HepG2 (cell line): Measurements from ENCODE around the gene BBOX1. TPM values are rescaled to one million over a fixed set of nuclear protein-coding genes. Genes with fewer than 3 reads are reported as not detected.

Experiments
- ATAC-seq: fragments of 200-7000 bp; cut with Tn5 transposase; 3 replicates; pipeline ENCODE4 v1.9.1; 2020; ENCODE audit warnings: mild to moderate bottlenecking, moderate library complexity
- BruUV-seq: library from RNA; stranded (reverse); fragments of 400-500 nt; replicated peaks from 2 replicates; lab custom pipeline; 2021; lab: Mats Ljungman, UMichigan
- CTCF ChIA-PET: fragments of 300-600 bp; formaldehyde crosslinking; extraction: SDS; loops from one replicate; lab custom pipeline; 2021; ENCODE audit warnings: low total read pairs, inconsistent platforms, low intra/inter-chr PET ratio; lab: Yijun Ruan, JAX
- POLR2A ChIA-PET: fragments of 350-600 bp; sonication (Branson Sonifier 250); formaldehyde crosslinking; loops from one replicate; lab custom pipeline; 2020; ENCODE audit warnings: antibody characterized with exemption, inconsistent platforms; lab: Yijun Ruan, JAX
- DNase-seq: peaks from one replicate; pipeline ENCODE4 v3.0.0-alpha.2; 2015; ENCODE audit warnings: low spot score
- FAIRE-seq: peaks from 3 replicates; lab custom pipeline; 2011; peaks lifted over from hg19 to GRCh38; lab: Jason Lieb, UNC
- H2AFZ ChIP-seq: one replicate; pipeline ENCODE4 v1.6.1; 2011; ENCODE audit warnings: low read length, inconsistent platforms
- H3K27ac ChIP-seq: fragments of 300-600 bp; 3 replicates; pipeline ENCODE4 v1.8.0; 2011; ENCODE audit warnings: mixed run types, mild to moderate bottlenecking, mixed read lengths, low read length, inconsistent platforms; ENCODE audit not compliant: insufficient read depth; ENCODE audit errors: extremely low read length
- H3K27me3 ChIP-seq, 2 experiments: fragments of 200-600 bp in 1 of 2; 2 replicates in 1 of 2; 3 replicates in 1 of 2; pipeline versions ENCODE4 v1.6.0 to v1.8.0; 2011; ENCODE audit warnings: low read length in 2 of 2, mild to moderate bottlenecking in 2 of 2, moderate library complexity in 2 of 2, inconsistent platforms in 1 of 2; ENCODE audit not compliant: insufficient read depth in 2 of 2, control insufficient read depth in 1 of 2
- H3K36me3 ChIP-seq, 2 experiments: fragments of 200-600 bp in 1 of 2; replicated peaks in 1 of 2; 2 replicates in 1 of 2; 3 replicates in 1 of 2; pipeline versions ENCODE4 v1.5.1 to v1.8.0; 2011; ENCODE audit warnings: low read length in 2 of 2, inconsistent platforms in 1 of 2; ENCODE audit not compliant: insufficient read depth in 2 of 2, control insufficient read depth in 1 of 2
- H3K4me1 ChIP-seq: 2 replicates; pipeline ENCODE4 v1.5.1; 2012; ENCODE audit warnings: low read length, inconsistent platforms; ENCODE audit not compliant: insufficient read depth
- H3K4me2 ChIP-seq: 2 replicates; pipeline ENCODE4 v1.6.0; 2011; ENCODE audit warnings: low read depth, low read length, inconsistent platforms
- H3K4me3 ChIP-seq, 3 experiments: fragments of 200-600 bp in 1 of 3; sonication (generic), shearing (Covaris generic) in 1 of 3; replicated peaks in 1 of 3; 2 replicates each; pipeline ENCODE4 v1.5.1; 2011 to 2016; ENCODE audit warnings: low read length in 3 of 3, inconsistent platforms in 2 of 3, low read depth in 2 of 3, mild to moderate bottlenecking in 2 of 3, control low read depth in 1 of 3, mixed read lengths in 1 of 3; ENCODE audit not compliant: insufficient read depth in 1 of 3
- H3K79me2 ChIP-seq: one replicate; pipeline ENCODE4 v1.6.1; 2011; ENCODE audit warnings: low read length, inconsistent platforms; ENCODE audit not compliant: insufficient read depth
- H3K9ac ChIP-seq: 2 replicates; pipeline ENCODE4 v1.6.0; 2011; ENCODE audit warnings: mild to moderate bottlenecking, low read depth, low read length, inconsistent platforms; ENCODE audit not compliant: insufficient read depth
- H3K9me3 ChIP-seq: 2 replicates; pipeline ENCODE4 v1.5.1; 2012; ENCODE audit warnings: mild to moderate bottlenecking, low read length
- H4K20me1 ChIP-seq: 2 replicates; pipeline ENCODE4 v1.6.0; 2011; ENCODE audit warnings: inconsistent platforms, mild to moderate bottlenecking, low read length, moderate library complexity; ENCODE audit not compliant: insufficient read depth
- KDM3A ChIP-seq: IDR thresholded peaks from 2 replicates; pipeline ENCODE4 v1.6.1; 2018; ENCODE audit warnings: low read depth, missing compliant biosample characterization
- NFKB2 ChIP-seq: sonication (generic); formaldehyde crosslinking; IDR thresholded peaks from 2 replicates; pipeline ENCODE4 v1.4.0; 2020; ENCODE audit warnings: missing genetic modification reagents, borderline replicate concordance
- NR3C1 ChIP-seq: sonication (generic); formaldehyde crosslinking; IDR thresholded peaks from 2 replicates; pipeline ENCODE4 v1.4.0; 2020; ENCODE audit warnings: missing genetic modification reagents
- ZBTB21 ChIP-seq: sonication (generic); formaldehyde crosslinking; IDR thresholded peaks from 2 replicates; pipeline ENCODE4 v1.4.0; 2020; ENCODE audit warnings: missing genetic modification reagents
- ZBTB7A ChIP-seq: sonication (generic); formaldehyde crosslinking; IDR thresholded peaks from 2 replicates; pipeline ENCODE4 v1.8.0; 2022; ENCODE audit warnings: mild to moderate bottlenecking, missing genetic modification reagents
- ZNF12 ChIP-seq: sonication (generic); formaldehyde crosslinking; IDR thresholded peaks from 2 replicates; pipeline ENCODE4 v1.5.0; 2020; ENCODE audit warnings: missing genetic modification reagents
- ZNF530 ChIP-seq: sonication (generic); formaldehyde crosslinking; IDR thresholded peaks from 2 replicates; pipeline ENCODE4 v1.5.0; 2020; ENCODE audit warnings: low read depth, mild to moderate bottlenecking, missing genetic modification reagents
- WGBS: methylation state at CpG from one replicate; pipeline ENCODE4 v1.1.6; 2017; ENCODE audit warnings: low lambda C conversion rate; 5-methylcytosine and 5-hydroxymethylcytosine counted together
- in situ Hi-C: cut with HindIII; loops from 2 replicates; pipeline ENCODE4 v1.10.0; 2017; ENCODE audit warnings: low pct_unique_long_range_greater_than_20kb; ENCODE audit not compliant: extremely low pct_ligation_motif_present
- intact Hi-C: fragments of 100-400 bp; cut with micrococcal nuclease; formaldehyde crosslinking; loops from one replicate; pipeline ENCODE4 v1.10.0; 2022; ENCODE audit not compliant: unreplicated experiment
- polyA plus RNA-seq, 8 experiments: library from polyadenylated mRNA; depleted of rRNA in 3 of 8; stranded (reverse) in 7 of 8; unstranded in 1 of 8; fragments of >200 nt; fragmentation: Illumina TruSeq in 4 of 8; extraction: Trizol in 4 of 8; gene quantifications; 2 replicates each; pipeline versions ENCODE4 v1.2.1 to v1.2.3, GENCODE V29; 2011 to 2016; ENCODE audit warnings: low read depth in 4 of 8, missing spikeins in 1 of 8, mixed read lengths in 1 of 8; ENCODE audit not compliant: insufficient read depth in 1 of 8
- total RNA-seq, 5 experiments: library from RNA; depleted of rRNA; stranded (reverse); fragments of >200 nt; fragmentation: Illumina TruSeq; extraction: Trizol; gene quantifications; 2 replicates each; pipeline ENCODE4 v1.2.3, GENCODE V29; 2016; ENCODE audit warnings: low read depth in 1 of 5
- TF ChIP-seq, protein P1 (sequence below), 2 experiments: fragments of 450-650 bp in 1 of 2; sonication (generic) in 1 of 2; formaldehyde crosslinking in 1 of 2; IDR thresholded peaks; 2 replicates each; pipeline versions ENCODE4 v1.6.1 to v1.8.0; 2016 to 2022; ENCODE audit warnings: antibody characterized with exemption in 1 of 2, mild to moderate bottlenecking in 1 of 2, missing genetic modification reagents in 1 of 2
- TF ChIP-seq, protein P2 (sequence below): sonication (generic); formaldehyde crosslinking; IDR thresholded peaks from 2 replicates; pipeline ENCODE4 v1.4.0; 2020; ENCODE audit warnings: missing genetic modification reagents, mild to moderate bottlenecking, borderline replicate concordance

Gene BBOX1
- total and polyA plus RNA-seq, 2 of the 13 experiments (the other 11 are each of a cell fraction or from before 2014, with no cell fraction given) = not detected

- no peak overlapping the region for H3K4me3 ChIP-seq
- TF ChIP-seq ZNF530 (CRISPR knock-in tag) (no peak), ZBTB7A (CRISPR knock-in tag) (no peak), ZBTB21 (CRISPR knock-in tag) (no peak), NFKB2 (CRISPR knock-in tag) (no peak), NR3C1 (no peak), KDM3A (CRISPR knock-in tag) (no peak), ZNF12 (no peak)
- TF ChIP-seq, protein P1, sequence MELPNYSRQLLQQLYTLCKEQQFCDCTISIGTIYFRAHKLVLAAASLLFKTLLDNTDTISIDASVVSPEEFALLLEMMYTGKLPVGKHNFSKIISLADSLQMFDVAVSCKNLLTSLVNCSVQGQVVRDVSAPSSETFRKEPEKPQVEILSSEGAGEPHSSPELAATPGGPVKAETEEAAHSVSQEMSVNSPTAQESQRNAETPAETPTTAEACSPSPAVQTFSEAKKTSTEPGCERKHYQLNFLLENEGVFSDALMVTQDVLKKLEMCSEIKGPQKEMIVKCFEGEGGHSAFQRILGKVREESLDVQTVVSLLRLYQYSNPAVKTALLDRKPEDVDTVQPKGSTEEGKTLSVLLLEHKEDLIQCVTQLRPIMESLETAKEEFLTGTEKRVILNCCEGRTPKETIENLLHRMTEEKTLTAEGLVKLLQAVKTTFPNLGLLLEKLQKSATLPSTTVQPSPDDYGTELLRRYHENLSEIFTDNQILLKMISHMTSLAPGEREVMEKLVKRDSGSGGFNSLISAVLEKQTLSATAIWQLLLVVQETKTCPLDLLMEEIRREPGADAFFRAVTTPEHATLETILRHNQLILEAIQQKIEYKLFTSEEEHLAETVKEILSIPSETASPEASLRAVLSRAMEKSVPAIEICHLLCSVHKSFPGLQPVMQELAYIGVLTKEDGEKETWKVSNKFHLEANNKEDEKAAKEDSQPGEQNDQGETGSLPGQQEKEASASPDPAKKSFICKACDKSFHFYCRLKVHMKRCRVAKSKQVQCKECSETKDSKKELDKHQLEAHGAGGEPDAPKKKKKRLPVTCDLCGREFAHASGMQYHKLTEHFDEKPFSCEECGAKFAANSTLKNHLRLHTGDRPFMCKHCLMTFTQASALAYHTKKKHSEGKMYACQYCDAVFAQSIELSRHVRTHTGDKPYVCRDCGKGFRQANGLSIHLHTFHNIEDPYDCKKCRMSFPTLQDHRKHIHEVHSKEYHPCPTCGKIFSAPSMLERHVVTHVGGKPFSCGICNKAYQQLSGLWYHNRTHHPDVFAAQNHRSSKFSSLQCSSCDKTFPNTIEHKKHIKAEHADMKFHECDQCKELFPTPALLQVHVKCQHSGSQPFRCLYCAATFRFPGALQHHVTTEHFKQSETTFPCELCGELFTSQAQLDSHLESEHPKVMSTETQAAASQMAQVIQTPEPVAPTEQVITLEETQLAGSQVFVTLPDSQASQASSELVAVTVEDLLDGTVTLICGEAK (IDR thresholded peaks at IDR 0.05) = no peak
- TF ChIP-seq, protein P1 (CRISPR knock-in tag; IDR thresholded peaks at IDR 0.05) = no peak
- TF ChIP-seq, protein P2, sequence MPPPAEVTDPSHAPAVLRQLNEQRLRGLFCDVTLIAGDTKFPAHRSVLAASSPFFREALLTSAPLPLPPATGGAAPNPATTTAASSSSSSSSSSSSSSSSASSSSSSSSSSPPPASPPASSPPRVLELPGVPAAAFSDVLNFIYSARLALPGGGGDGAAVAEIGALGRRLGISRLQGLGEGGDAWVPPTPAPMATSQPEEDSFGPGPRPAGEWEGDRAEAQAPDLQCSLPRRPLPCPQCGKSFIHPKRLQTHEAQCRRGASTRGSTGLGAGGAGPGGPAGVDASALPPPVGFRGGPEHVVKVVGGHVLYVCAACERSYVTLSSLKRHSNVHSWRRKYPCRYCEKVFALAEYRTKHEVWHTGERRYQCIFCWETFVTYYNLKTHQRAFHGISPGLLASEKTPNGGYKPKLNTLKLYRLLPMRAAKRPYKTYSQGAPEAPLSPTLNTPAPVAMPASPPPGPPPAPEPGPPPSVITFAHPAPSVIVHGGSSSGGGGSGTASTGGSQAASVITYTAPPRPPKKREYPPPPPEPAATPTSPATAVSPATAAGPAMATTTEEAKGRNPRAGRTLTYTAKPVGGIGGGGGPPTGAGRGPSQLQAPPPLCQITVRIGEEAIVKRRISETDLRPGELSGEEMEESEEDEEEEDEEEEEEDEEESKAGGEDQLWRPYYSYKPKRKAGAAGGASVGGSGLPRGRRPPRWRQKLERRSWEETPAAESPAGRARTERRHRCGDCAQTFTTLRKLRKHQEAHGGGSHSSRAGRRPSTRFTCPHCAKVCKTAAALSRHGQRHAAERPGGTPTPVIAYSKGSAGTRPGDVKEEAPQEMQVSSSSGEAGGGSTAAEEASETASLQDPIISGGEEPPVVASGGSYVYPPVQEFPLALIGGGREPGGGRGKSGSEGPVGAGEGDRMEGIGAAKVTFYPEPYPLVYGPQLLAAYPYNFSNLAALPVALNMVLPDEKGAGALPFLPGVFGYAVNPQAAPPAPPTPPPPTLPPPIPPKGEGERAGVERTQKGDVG (CRISPR knock-in tag) = no peak
- TF ChIP-seq, all 625 proteins: peak for 0
- H3K79me2 ChIP-seq = no peaks in the 10 kb centered on the region
- 42% methylated on average over 1 of the region's 1 CpG for WGBS
- no TSS peak for BruUV-seq
- no peak overlapping the region for H2AFZ ChIP-seq
- FAIRE-seq (no peak), ATAC-seq (no peak), DNase-seq (no peak)
- CTCF ChIA-PET = no interaction called here
- no peaks in the 10 kb centered on the region for H3K9me3 ChIP-seq
- in situ Hi-C loops = no loop called here
- no peak overlapping the region for H3K27ac ChIP-seq
- H3K4me1 ChIP-seq = no peaks in the 10 kb centered on the region
- intact Hi-C loops = no loop called here
- no peak overlapping the region for H3K9ac ChIP-seq
- H3K4me2 ChIP-seq = no peak overlapping the region
- no peaks in the 10 kb centered on the region for H3K36me3 ChIP-seq
- no peaks in the 10 kb centered on the region for H4K20me1 ChIP-seq
- peaks cover 0 to 11% of the 10 kb centered on the region in 2 experiments; a peak in 2 of 5 replicates for H3K27me3 ChIP-seq
- POLR2A ChIA-PET = no interaction called here
These were observed 48.5 kb upstream of the BBOX1 start for GRCh38 chr11:26992031-26992541.
